H9 (cell line): ENCODE results near the gene TYMP. TPM values are rescaled to one million over a fixed set of nuclear protein-coding genes. Genes with fewer than 3 reads are reported as not detected.

ENCODE experiments used
- DNase-seq: peaks from one replicate; pipeline ENCODE4 v3.0.0-alpha.2; 2017
- H2AFZ ChIP-seq: one replicate; pipeline ENCODE4 v1.6.1; 2013; ENCODE audit warnings: mild to moderate bottlenecking, low read length, control low read depth, moderate library complexity
- H2AK5ac ChIP-seq: 2 replicates; pipeline ENCODE4 v1.6.1; 2013; ENCODE audit warnings: low read length, control low read depth, mixed read lengths; ENCODE audit not compliant: insufficient read length
- H2BK120ac ChIP-seq: one replicate; pipeline ENCODE4 v1.6.1; 2013; ENCODE audit warnings: low read depth, mild to moderate bottlenecking, low read length, control low read depth, inconsistent platforms; ENCODE audit not compliant: poor library complexity, severe bottlenecking
- H2BK12ac ChIP-seq: 2 replicates; pipeline ENCODE4 v1.6.1; 2013; ENCODE audit warnings: low read length, control low read depth, mixed read lengths, low read depth; ENCODE audit not compliant: insufficient read length
- H2BK15ac ChIP-seq: 2 replicates; pipeline ENCODE4 v1.6.1; 2013; ENCODE audit warnings: low read depth, low read length, control low read depth
- H2BK20ac ChIP-seq: one replicate; pipeline ENCODE4 v1.6.1; 2013; ENCODE audit warnings: low read depth, mild to moderate bottlenecking, low read length, control low read depth, inconsistent platforms; ENCODE audit not compliant: poor library complexity, severe bottlenecking
- H2BK5ac ChIP-seq: 2 replicates; pipeline ENCODE4 v1.6.1; 2013; ENCODE audit warnings: low read length, control low read depth, mixed read lengths; ENCODE audit not compliant: insufficient read length
- H3K14ac ChIP-seq: 2 replicates; pipeline ENCODE4 v1.6.1; 2013; ENCODE audit warnings: low read length, control low read depth; ENCODE audit not compliant: insufficient read depth
- H3K18ac ChIP-seq: 2 replicates; pipeline ENCODE4 v1.6.1; 2013; ENCODE audit warnings: low read depth, mild to moderate bottlenecking, mixed read lengths, low read length, control low read depth; ENCODE audit not compliant: insufficient read length
- H3K23ac ChIP-seq: 2 replicates; pipeline ENCODE4 v1.6.1; 2013; ENCODE audit warnings: low read length, control low read depth, mixed read lengths, low read depth; ENCODE audit not compliant: insufficient read length
- H3K23me2 ChIP-seq: 2 replicates; pipeline ENCODE4 v1.6.1; 2013; ENCODE audit warnings: low read depth, mild to moderate bottlenecking, mixed read lengths, low read length, control low read depth; ENCODE audit not compliant: insufficient read length, poor library complexity, severe bottlenecking
- H3K27ac ChIP-seq: 2 replicates; pipeline ENCODE4 v1.5.1; 2013; ENCODE audit warnings: low read length, control low read depth, mixed read lengths, low read depth; ENCODE audit not compliant: insufficient read length
- H3K27me3 ChIP-seq: 2 replicates; pipeline ENCODE4 v1.6.1; 2013; ENCODE audit warnings: low read length, control low read depth, inconsistent platforms; ENCODE audit not compliant: insufficient read depth
- H3K4ac ChIP-seq: 2 replicates; pipeline ENCODE4 v1.6.1; 2013; ENCODE audit warnings: low read depth, mild to moderate bottlenecking, control low read depth, inconsistent platforms, low read length, moderate library complexity
- H3K4me1 ChIP-seq: 2 replicates; pipeline ENCODE4 v1.6.1; 2013; ENCODE audit warnings: low read length, control low read depth, inconsistent platforms; ENCODE audit not compliant: insufficient read depth
- H3K4me2 ChIP-seq: 2 replicates; pipeline ENCODE4 v1.6.1; 2013; ENCODE audit warnings: low read length, control low read depth, mixed read lengths; ENCODE audit not compliant: insufficient read length, insufficient read depth
- H3K56ac ChIP-seq: 2 replicates; pipeline ENCODE4 v1.6.1; 2013; ENCODE audit warnings: low read depth, mild to moderate bottlenecking, mixed read lengths, low read length, control low read depth; ENCODE audit not compliant: insufficient read length
- H3K79me1 ChIP-seq: 2 replicates; pipeline ENCODE4 v1.6.1; 2013; ENCODE audit warnings: low read depth, mild to moderate bottlenecking, moderate library complexity, low read length, control low read depth, inconsistent platforms; ENCODE audit not compliant: insufficient read depth, poor library complexity, severe bottlenecking
- H3K79me2 ChIP-seq: 2 replicates; pipeline ENCODE4 v1.6.1; 2013; ENCODE audit warnings: low read length, control low read depth, inconsistent platforms; ENCODE audit not compliant: insufficient read depth
- H3K9ac ChIP-seq: 2 replicates; pipeline ENCODE4 v1.6.1; 2013; ENCODE audit warnings: low read length, control low read depth, mixed read lengths; ENCODE audit not compliant: insufficient read length; ENCODE audit errors: extremely low read depth
- H3K9me3 ChIP-seq: one replicate; pipeline ENCODE4 v1.6.1; 2013; ENCODE audit warnings: low read depth, low read length, inconsistent platforms; ENCODE audit not compliant: control insufficient read depth
- H3T11ph ChIP-seq: one replicate; pipeline ENCODE4 v1.6.1; 2013; ENCODE audit warnings: mild to moderate bottlenecking, low read length, control low read depth, inconsistent platforms
- H4K20me1 ChIP-seq: one replicate; pipeline ENCODE4 v1.6.1; 2013; ENCODE audit not compliant: control insufficient read depth, insufficient read length, insufficient read depth
- H4K5ac ChIP-seq: 2 replicates; pipeline ENCODE4 v1.6.1; 2013; ENCODE audit warnings: low read depth, mild to moderate bottlenecking, mixed read lengths, low read length, control low read depth; ENCODE audit not compliant: insufficient read length
- H4K8ac ChIP-seq: replicated peaks from 2 replicates; pipeline ENCODE4 v1.6.1; 2013; ENCODE audit warnings: low read length, control low read depth, mixed read lengths, low read depth; ENCODE audit not compliant: insufficient read length
- H4K91ac ChIP-seq: 2 replicates; pipeline ENCODE4 v1.6.1; 2013; ENCODE audit warnings: low read depth, mild to moderate bottlenecking, moderate library complexity, mixed read lengths, low read length, control low read depth; ENCODE audit not compliant: insufficient read length
- H3K27ac Mint-ChIP-seq, 3 experiments: 2 replicates in 2 of 3; 3 replicates in 1 of 3; pipeline ENCODE4 v1.8.0; 2020 to 2021; ENCODE audit warnings: mixed read lengths in 3 of 3, mild to moderate bottlenecking in 1 of 3, moderate library complexity in 1 of 3
- H3K27me3 Mint-ChIP-seq: 2 replicates; pipeline ENCODE4 v1.8.0; 2021; ENCODE audit warnings: low read depth, mild to moderate bottlenecking, moderate library complexity, mixed read lengths
- H3K36me3 Mint-ChIP-seq, 3 experiments: 2 replicates in 2 of 3; 3 replicates in 1 of 3; pipeline ENCODE4 v1.8.0; 2020 to 2021; ENCODE audit warnings: low read depth in 3 of 3, mixed read lengths in 3 of 3; ENCODE audit not compliant: insufficient read depth in 1 of 3
- H3K4me1 Mint-ChIP-seq, 2 experiments: 2 replicates each; pipeline ENCODE4 v1.8.0; 2020; ENCODE audit warnings: mixed read lengths in 2 of 2
- H3K4me3 Mint-ChIP-seq, 2 experiments: 2 replicates in 1 of 2; 3 replicates in 1 of 2; pipeline ENCODE4 v1.8.0; 2020 to 2021; ENCODE audit warnings: mild to moderate bottlenecking in 2 of 2, mixed read lengths in 2 of 2, moderate library complexity in 1 of 2
- H3K9me3 Mint-ChIP-seq, 2 experiments: 2 replicates in 1 of 2; 3 replicates in 1 of 2; pipeline ENCODE4 v1.8.0; 2020; ENCODE audit warnings: mild to moderate bottlenecking in 2 of 2, mixed read lengths in 2 of 2, moderate library complexity in 1 of 2
- whole genome bisulfite sequencing: extraction: QIAGEN DNeasy Blood & Tissue Kit; methylation state at CpG from one replicate; pipeline ENCODE4 v1.1.7; 2013; ENCODE audit warnings: missing lambda C conversion rate, low lambda C conversion rate, mixed read lengths; ENCODE audit not compliant: insufficient read length; ENCODE audit errors: extremely low coverage; 5-methylcytosine and 5-hydroxymethylcytosine counted together
- total RNA-seq: library from RNA; stranded (reverse); gene quantifications from 2 replicates; pipeline ENCODE4 v1.2.1, GENCODE V29; 2021
- TF ChIP-seq, protein P1 (sequence below): fragments of 200-600 bp; sonication (generic); conservative IDR thresholded peaks from 3 replicates; pipeline ENCODE4 v1.8.0; 2021; ENCODE audit warnings: antibody characterized with exemption, mild to moderate bottlenecking

TYMP gene
- total RNA-seq, 1 experiment from 2014 or later = 1.0 TPM

DNA sequence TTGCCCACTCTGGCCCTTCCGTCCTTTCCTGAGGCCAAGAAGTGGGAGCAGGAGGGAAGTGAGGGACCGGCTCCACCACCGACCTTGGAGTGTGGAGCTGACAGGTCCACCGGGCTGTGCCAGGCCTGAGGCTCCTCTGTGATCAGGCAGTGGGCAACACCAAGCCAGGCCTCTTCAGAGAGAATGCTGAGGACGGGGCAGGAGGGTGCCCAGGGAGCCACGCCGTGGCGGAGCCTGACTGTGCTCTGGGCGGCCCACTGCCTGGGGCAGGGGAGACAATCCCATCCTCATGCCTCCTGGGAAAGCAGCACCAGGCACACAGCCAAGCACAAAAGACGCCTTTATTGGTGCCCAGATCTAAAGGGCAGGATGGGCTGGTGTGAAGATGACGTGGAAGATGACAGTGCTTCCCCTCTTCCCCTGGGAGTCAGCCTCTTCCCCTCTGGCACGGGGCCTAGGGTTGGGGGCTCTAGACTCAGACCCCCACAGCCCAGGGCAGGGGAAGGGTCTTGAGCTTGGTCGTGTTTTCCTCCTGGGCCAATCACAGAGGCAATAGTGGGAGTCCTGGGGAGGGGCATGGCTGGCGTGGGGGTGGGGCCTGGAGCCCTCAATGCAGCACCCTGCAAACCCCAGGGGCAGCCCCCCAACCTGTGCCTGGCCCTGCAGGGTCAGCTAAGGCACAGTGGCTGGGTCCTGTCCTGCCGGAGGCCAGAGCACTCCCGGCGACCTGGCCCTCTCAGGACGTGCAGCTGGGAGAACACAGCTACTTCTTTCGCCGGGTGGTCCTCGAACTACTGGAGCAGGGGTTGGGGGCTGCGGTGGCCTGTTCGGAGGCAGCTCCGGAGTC, 27.0 kb downstream of the TYMP start:
- Histone ChIP-seq H3K79me1 (no peaks in the 10 kb centered on the region), H3K27me3 (no peaks in the 10 kb centered on the region), H2BK12ac (no peak overlapping the region), H2AFZ (no peak overlapping the region), H2AK5ac (no peak overlapping the region), H4K20me1 (no peaks in the 10 kb centered on the region), H3K56ac (no peak overlapping the region), H3K23me2 (peaks cover 8% of the 10 kb centered on the region), H3K18ac (no peak overlapping the region), H4K91ac (no peak overlapping the region), H3K4me1 (no peaks in the 10 kb centered on the region), H3T11ph (no peak overlapping the region), H3K79me2 (no peaks in the 10 kb centered on the region), H4K5ac (no peak overlapping the region), H3K9ac (no peak overlapping the region), H3K23ac (no peak overlapping the region), H2BK15ac (no peak overlapping the region), H2BK120ac (no peak overlapping the region), H3K14ac (no peak overlapping the region), H3K27ac (no peak overlapping the region), H3K4me2 (no peak overlapping the region), H3K9me3 (no peaks in the 10 kb centered on the region), H2BK20ac (no peak overlapping the region), H3K4ac (no peak overlapping the region), H4K8ac (no peak overlapping the region), H2BK5ac (no peak overlapping the region)
- no CpG with 5 or more reads among the region's 24 CpGs for WGBS
- Mint-ChIP-seq H3K4me3 (no peak overlapping the region), H3K4me1 (peaks cover 5 to 8% of the 10 kb centered on the region in 2 experiments), H3K36me3 (peaks cover 0 to 3% (median 0%) of the 10 kb centered on the region in 3 experiments; a peak in 2 of 7 replicates), H3K27me3 (peaks cover 3% of the 10 kb centered on the region), H3K27ac (no peak overlapping the region), H3K9me3 (no peaks in the 10 kb centered on the region)
- DNase-seq = peak; percentile 15
- TF ChIP-seq, protein P1, sequence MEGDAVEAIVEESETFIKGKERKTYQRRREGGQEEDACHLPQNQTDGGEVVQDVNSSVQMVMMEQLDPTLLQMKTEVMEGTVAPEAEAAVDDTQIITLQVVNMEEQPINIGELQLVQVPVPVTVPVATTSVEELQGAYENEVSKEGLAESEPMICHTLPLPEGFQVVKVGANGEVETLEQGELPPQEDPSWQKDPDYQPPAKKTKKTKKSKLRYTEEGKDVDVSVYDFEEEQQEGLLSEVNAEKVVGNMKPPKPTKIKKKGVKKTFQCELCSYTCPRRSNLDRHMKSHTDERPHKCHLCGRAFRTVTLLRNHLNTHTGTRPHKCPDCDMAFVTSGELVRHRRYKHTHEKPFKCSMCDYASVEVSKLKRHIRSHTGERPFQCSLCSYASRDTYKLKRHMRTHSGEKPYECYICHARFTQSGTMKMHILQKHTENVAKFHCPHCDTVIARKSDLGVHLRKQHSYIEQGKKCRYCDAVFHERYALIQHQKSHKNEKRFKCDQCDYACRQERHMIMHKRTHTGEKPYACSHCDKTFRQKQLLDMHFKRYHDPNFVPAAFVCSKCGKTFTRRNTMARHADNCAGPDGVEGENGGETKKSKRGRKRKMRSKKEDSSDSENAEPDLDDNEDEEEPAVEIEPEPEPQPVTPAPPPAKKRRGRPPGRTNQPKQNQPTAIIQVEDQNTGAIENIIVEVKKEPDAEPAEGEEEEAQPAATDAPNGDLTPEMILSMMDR = no peak
